Neuronal stem cell (in vitro differentiated cells): ENCODE measurements around the gene MRPL43.

Source experiments
- DNase-seq: peaks from one replicate; pipeline ENCODE4 v3.0.0-alpha.2; 2013; ENCODE audit warnings: low spot score
- H2AFZ ChIP-seq: one replicate; pipeline ENCODE4 v1.6.1; 2013; ENCODE audit warnings: mild to moderate bottlenecking, low read length, inconsistent platforms
- H2AK5ac ChIP-seq: 2 replicates; pipeline ENCODE4 v1.6.1; 2013; ENCODE audit warnings: low read depth, mild to moderate bottlenecking, inconsistent platforms, low read length, moderate library complexity, mixed read lengths
- H2BK120ac ChIP-seq: 2 replicates; pipeline ENCODE4 v1.6.1; 2013; ENCODE audit warnings: low read depth, mild to moderate bottlenecking, inconsistent platforms, low read length, moderate library complexity, mixed read lengths
- H2BK12ac ChIP-seq: one replicate; pipeline ENCODE4 v1.6.1; 2013; ENCODE audit warnings: low read length, inconsistent platforms
- H2BK15ac ChIP-seq: 2 replicates; pipeline ENCODE4 v1.6.1; 2013; ENCODE audit warnings: mild to moderate bottlenecking, low read length, inconsistent platforms, mixed read lengths
- H2BK5ac ChIP-seq: one replicate; pipeline ENCODE4 v1.6.1; 2013; ENCODE audit warnings: inconsistent platforms, mild to moderate bottlenecking, low read length, moderate library complexity
- H3K14ac ChIP-seq: one replicate; pipeline ENCODE4 v1.6.1; 2013; ENCODE audit warnings: low read length, inconsistent platforms
- H3K18ac ChIP-seq: 2 replicates; pipeline ENCODE4 v1.6.1; 2013; ENCODE audit warnings: low read length, inconsistent platforms
- H3K23ac ChIP-seq: 2 replicates; pipeline ENCODE4 v1.6.1; 2013; ENCODE audit warnings: low read depth, mild to moderate bottlenecking, mixed read lengths, low read length, inconsistent platforms; ENCODE audit not compliant: poor library complexity
- H3K27ac ChIP-seq: replicated peaks from 3 replicates; pipeline ENCODE4 v1.5.1; 2013; ENCODE audit warnings: low read length, inconsistent platforms
- H3K27me3 ChIP-seq, 3 experiments: 2 replicates each; pipeline ENCODE4 v1.6.1; 2013; ENCODE audit warnings: low read length in 3 of 3, mild to moderate bottlenecking in 2 of 3, inconsistent platforms in 1 of 3, low read depth in 1 of 3, mixed read lengths in 1 of 3, moderate library complexity in 1 of 3; ENCODE audit not compliant: control insufficient read depth in 3 of 3, insufficient read depth in 3 of 3
- H3K36me3 ChIP-seq, 2 donors: replicated peaks in 1 of 2; 2 replicates each; pipeline ENCODE4 v1.6.1; 2013; ENCODE audit warnings: low read length in 2 of 2; ENCODE audit not compliant: control insufficient read depth in 2 of 2, insufficient read depth in 2 of 2
- H3K4ac ChIP-seq: 2 replicates; pipeline ENCODE4 v1.6.1; 2013; ENCODE audit warnings: inconsistent platforms, mild to moderate bottlenecking, low read length, moderate library complexity
- H3K4me1 ChIP-seq, 2 donors: 1 replicate in 1 of 2; 2 replicates in 1 of 2; pipeline ENCODE4 v1.6.1; 2013; ENCODE audit warnings: low read length in 2 of 2, low read depth in 1 of 2; ENCODE audit not compliant: control insufficient read depth in 2 of 2, insufficient read depth in 1 of 2
- H3K4me2 ChIP-seq: one replicate; pipeline ENCODE4 v1.6.1; 2013; ENCODE audit warnings: mild to moderate bottlenecking, low read length, inconsistent platforms; ENCODE audit not compliant: insufficient read depth, poor library complexity, severe bottlenecking
- H3K4me3 ChIP-seq, 2 donors: 2 replicates each; pipeline ENCODE4 v1.5.1; 2013; ENCODE audit warnings: low read length in 2 of 2, mild to moderate bottlenecking in 2 of 2, inconsistent platforms in 1 of 2, moderate library complexity in 1 of 2
- H3K79me1 ChIP-seq: one replicate; pipeline ENCODE4 v1.6.1; 2013; ENCODE audit warnings: low read depth, mild to moderate bottlenecking, inconsistent platforms, low read length, moderate library complexity
- H3K9ac ChIP-seq: one replicate; pipeline ENCODE4 v1.6.1; 2013; ENCODE audit warnings: mild to moderate bottlenecking, low read depth, low read length, inconsistent platforms; ENCODE audit not compliant: poor library complexity
- H3K9me3 ChIP-seq, 2 donors: replicated peaks in 1 of 2; 2 replicates each; pipeline versions ENCODE3 to v1.6.1; 2013; ENCODE audit warnings: low read length in 2 of 2, mild to moderate bottlenecking in 2 of 2, inconsistent platforms in 1 of 2, low read depth in 1 of 2, mixed read lengths in 1 of 2, moderate library complexity in 1 of 2; ENCODE audit not compliant: control insufficient read depth in 2 of 2, insufficient read depth in 1 of 2
- H4K8ac ChIP-seq: one replicate; pipeline ENCODE4 v1.6.1; 2013; ENCODE audit warnings: low read depth, mild to moderate bottlenecking, inconsistent platforms, low read length, moderate library complexity
- H4K91ac ChIP-seq: one replicate; pipeline ENCODE4 v1.6.1; 2013; ENCODE audit warnings: low read length, low read depth, mild to moderate bottlenecking, inconsistent platforms; ENCODE audit not compliant: poor library complexity
- WGBS, 2 donors: extraction: QIAGEN DNeasy Blood & Tissue Kit; methylation state at CpG; one replicate each; pipeline ENCODE4 v1.1.7; 2013; ENCODE audit warnings: missing lambda C conversion rate in 2 of 2, mixed read lengths in 1 of 2; ENCODE audit not compliant: insufficient read length in 2 of 2, insufficient replicate concordance in 1 of 2; ENCODE audit errors: extremely low coverage in 2 of 2; 5-methylcytosine and 5-hydroxymethylcytosine counted together

The MRPL43 gene

DNA sequence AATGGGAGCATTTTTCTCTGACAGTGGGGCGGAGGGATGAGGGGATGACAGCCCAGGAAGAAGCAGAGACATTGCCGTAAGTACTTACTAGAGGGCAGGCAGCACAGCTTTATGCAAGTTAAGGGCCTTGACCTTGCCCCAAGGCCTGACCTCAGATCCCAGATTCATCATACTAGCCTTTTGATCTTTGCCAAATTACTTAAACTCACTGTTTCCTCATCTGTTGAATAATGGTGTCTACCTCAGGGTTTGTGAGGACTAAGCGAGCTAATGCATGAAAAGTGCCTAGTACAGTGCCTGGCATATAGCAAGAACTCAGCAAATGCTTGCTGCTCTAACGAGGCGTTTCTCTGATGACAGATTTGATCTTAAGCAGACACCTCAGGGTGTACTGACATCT, 21.5 kb downstream of the MRPL43 start:
- Histone ChIP-seq H4K91ac (no peak overlapping the region), H3K79me1 (peaks cover 3% of the 10 kb centered on the region)
- no CpG with 5 or more reads among the region's 5 CpGs for WGBS, 2 donors

DNA sequence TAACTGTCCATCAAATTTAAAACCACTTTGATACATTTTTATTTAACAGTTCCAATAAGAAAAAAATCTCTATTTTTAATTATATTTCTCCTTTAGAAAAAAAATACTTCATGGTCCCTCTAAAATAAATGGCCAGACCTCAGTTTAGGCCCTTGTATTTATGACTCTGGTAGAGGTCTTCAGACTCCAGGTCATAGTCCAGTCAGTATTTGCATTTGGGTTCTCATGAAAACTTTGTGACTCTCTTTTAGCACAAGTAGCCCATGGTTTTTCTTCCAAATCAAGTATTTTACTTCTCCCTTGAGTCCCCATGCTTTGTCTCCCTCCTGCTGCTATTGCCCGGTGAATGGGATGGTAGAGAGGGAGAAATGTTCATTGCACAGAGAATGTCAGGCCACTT, 23.5 kb downstream of the MRPL43 start:
- Histone ChIP-seq H2BK15ac (no peak overlapping the region), H3K79me1 (no peaks in the 10 kb centered on the region), H3K27me3 (no peaks in the 10 kb centered on the region), H3K14ac (no peak overlapping the region), H3K9me3 (no peaks in the 10 kb centered on the region), H3K4me2 (no peak overlapping the region), H2BK12ac (no peak overlapping the region), H3K4me1 (peaks cover 0 to 4% of the 10 kb centered on the region in 2 donors), H3K4ac (no peak overlapping the region), H3K27ac (no peak overlapping the region), H2BK5ac (no peak overlapping the region), H4K8ac (no peak overlapping the region), H2BK120ac (no peak overlapping the region), H3K23ac (no peak overlapping the region), H4K91ac (no peak overlapping the region), H2AFZ (no peak overlapping the region), H2AK5ac (no peak overlapping the region), H3K18ac (no peak overlapping the region), H3K36me3 (peaks cover 8 to 81% of the 10 kb centered on the region in 2 donors), H3K9ac (no peak overlapping the region), H3K4me3 (no peak overlapping the region)
- no CpG with 5 or more reads among the region's 1 CpG for WGBS, 2 donors
- no peak for DNase-seq

More for the DNA sequence above, 21.5 kb downstream of the MRPL43 start:
- no peak overlapping the region for H3K27ac ChIP-seq
- H3K4me3 ChIP-seq = no peak overlapping the region
- H2BK120ac ChIP-seq = no peak overlapping the region
- H2AK5ac ChIP-seq = no peak overlapping the region
- peaks cover 0 to 9% of the 10 kb centered on the region in 2 donors for H3K4me1 ChIP-seq
- peaks cover 5 to 62% of the 10 kb centered on the region in 2 donors for H3K36me3 ChIP-seq
- H2AFZ ChIP-seq = no peak overlapping the region
- H3K27me3 ChIP-seq = peaks cover 0 to 5% (median 0%) of the 10 kb centered on the region in 3 experiments
- H3K18ac ChIP-seq = no peak overlapping the region
- no peak overlapping the region for H3K23ac ChIP-seq
- no peak overlapping the region for H3K4ac ChIP-seq
- H2BK5ac ChIP-seq = no peak overlapping the region
- DNase-seq = no peak
- H3K4me2 ChIP-seq = no peak overlapping the region
- H3K9ac ChIP-seq = no peak overlapping the region
- H2BK12ac ChIP-seq = no peak overlapping the region
- H3K9me3 ChIP-seq = no peaks in the 10 kb centered on the region
- no peak overlapping the region for H2BK15ac ChIP-seq
- H3K14ac ChIP-seq = no peak overlapping the region
- no peak overlapping the region for H4K8ac ChIP-seq

DNA sequence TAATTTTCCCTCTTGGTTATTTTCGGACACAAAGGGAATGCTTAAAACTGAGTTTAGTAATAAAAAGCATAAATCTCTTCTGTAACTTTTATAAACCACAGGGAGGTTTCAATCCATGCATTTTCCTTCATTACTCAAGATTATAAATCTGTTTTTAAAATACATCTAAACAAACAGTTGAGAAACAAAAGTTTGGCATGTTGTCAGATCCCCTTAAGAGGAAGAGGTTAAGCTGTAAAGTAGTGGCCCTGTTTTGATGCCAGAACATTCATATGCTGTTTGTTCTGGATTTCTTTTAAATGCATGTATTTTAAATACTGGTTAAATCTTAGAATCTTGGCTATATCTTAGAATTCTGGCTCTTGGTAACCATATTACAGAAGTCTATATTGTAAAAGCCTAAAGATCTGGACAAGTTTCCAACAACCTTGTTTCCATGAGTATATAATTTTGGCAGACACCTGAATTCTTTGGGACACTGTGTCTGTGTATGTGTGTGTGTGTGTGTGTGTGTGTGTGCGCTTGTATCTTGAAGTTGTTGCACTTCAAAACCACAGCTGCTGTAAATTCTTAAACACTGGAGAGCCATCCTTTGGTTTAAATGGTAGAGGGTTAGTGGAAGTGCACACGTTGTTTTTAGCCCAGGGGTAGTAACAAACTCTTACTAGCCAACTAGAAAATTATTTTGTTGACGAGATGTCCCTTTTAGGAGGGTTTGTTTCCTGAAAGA, 24.8 kb downstream of the MRPL43 start:
- Histone ChIP-seq H3K23ac (no peak overlapping the region), H3K14ac (no peak overlapping the region), H3K79me1 (no peaks in the 10 kb centered on the region), H2AK5ac (no peak overlapping the region), H3K27ac (no peak overlapping the region), H3K9me3 (no peaks in the 10 kb centered on the region), H2BK5ac (no peak overlapping the region), H2BK15ac (no peak overlapping the region), H3K4me1 (no peaks in the 10 kb centered on the region), H3K4me2 (no peak overlapping the region), H2BK12ac (no peak overlapping the region), H2BK120ac (no peak overlapping the region), H3K4ac (no peak overlapping the region), H3K4me3 (no peak overlapping the region), H2AFZ (no peak overlapping the region), H3K9ac (no peak overlapping the region), H3K27me3 (no peaks in the 10 kb centered on the region), H4K8ac (no peak overlapping the region), H3K18ac (no peak overlapping the region), H4K91ac (no peak overlapping the region), H3K36me3 (peaks cover 10 to 94% of the 10 kb centered on the region in 2 donors)
- no peak for DNase-seq
- no CpG with 5 or more reads among the region's 4 CpGs for WGBS, 2 donors

DNA sequence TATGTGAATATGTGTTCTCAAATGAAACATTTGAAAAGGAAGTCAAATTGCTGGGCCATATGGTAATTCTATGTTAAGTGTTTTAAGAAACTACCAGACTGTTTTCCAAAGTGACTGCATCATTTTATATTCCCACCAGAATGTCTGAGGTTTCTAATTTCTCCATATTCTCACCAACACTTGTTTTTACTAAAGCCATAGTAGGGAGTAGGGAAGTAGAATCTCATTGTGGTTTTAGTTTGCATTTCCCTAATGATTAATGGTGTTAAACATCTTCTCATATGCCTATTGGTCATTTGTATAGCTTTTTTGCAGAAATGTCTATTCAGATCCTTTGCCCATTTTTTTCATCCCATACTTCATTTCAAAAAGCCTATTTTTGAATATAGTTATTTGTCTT, 27.0 kb downstream of the MRPL43 start:
- no peak overlapping the region for H2BK12ac ChIP-seq
- H3K9me3 ChIP-seq = no peaks in the 10 kb centered on the region
- H2BK5ac ChIP-seq = no peak overlapping the region
- DNase-seq = no peak
- H2AFZ ChIP-seq = no peak overlapping the region
- no peak overlapping the region for H3K27ac ChIP-seq
- no peak overlapping the region for H4K91ac ChIP-seq
- no peak overlapping the region for H3K14ac ChIP-seq
- no peak overlapping the region for H4K8ac ChIP-seq
- H3K4ac ChIP-seq = no peak overlapping the region
- H2BK15ac ChIP-seq = no peak overlapping the region
- H3K4me2 ChIP-seq = no peak overlapping the region
- no peak overlapping the region for H2AK5ac ChIP-seq
- peaks cover 10 to 97% of the 10 kb centered on the region in 2 donors for H3K36me3 ChIP-seq
- no peak overlapping the region for H3K23ac ChIP-seq
- H3K4me3 ChIP-seq = no peak overlapping the region
- no peak overlapping the region for H3K9ac ChIP-seq
- H3K4me1 ChIP-seq = no peaks in the 10 kb centered on the region
- no peak overlapping the region for H3K18ac ChIP-seq
- no peaks in the 10 kb centered on the region for H3K79me1 ChIP-seq
- H2BK120ac ChIP-seq = no peak overlapping the region
- no peaks in the 10 kb centered on the region for H3K27me3 ChIP-seq
